ENCODE data around the gene FANCL.
"Not testable (repeated sequence)": the region's sequence is repeated elsewhere in the genome, so short reads cannot be mapped to it uniquely, and the experiment has no call there.

FANCL gene

GRCh38 chr2:58261209-58261608 is 20.1 kb upstream of the FANCL start:
- TF ChIP-seq, protein P1, sequence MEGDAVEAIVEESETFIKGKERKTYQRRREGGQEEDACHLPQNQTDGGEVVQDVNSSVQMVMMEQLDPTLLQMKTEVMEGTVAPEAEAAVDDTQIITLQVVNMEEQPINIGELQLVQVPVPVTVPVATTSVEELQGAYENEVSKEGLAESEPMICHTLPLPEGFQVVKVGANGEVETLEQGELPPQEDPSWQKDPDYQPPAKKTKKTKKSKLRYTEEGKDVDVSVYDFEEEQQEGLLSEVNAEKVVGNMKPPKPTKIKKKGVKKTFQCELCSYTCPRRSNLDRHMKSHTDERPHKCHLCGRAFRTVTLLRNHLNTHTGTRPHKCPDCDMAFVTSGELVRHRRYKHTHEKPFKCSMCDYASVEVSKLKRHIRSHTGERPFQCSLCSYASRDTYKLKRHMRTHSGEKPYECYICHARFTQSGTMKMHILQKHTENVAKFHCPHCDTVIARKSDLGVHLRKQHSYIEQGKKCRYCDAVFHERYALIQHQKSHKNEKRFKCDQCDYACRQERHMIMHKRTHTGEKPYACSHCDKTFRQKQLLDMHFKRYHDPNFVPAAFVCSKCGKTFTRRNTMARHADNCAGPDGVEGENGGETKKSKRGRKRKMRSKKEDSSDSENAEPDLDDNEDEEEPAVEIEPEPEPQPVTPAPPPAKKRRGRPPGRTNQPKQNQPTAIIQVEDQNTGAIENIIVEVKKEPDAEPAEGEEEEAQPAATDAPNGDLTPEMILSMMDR (IDR thresholded peaks at IDR 0.05; ENCODE audit: low read depth, low read length) = no peak
- DNase-seq (ENCODE audit: low read depth in 2 of 2) = no peak
- H3K4me3 ChIP-seq (replicated peaks in 1 of 2; ENCODE audit: low read depth in 2 of 2, low read length in 2 of 2) = no peak overlapping the region

- DNase-seq (ENCODE audit: low read depth in 2 of 2); H3K4me3 ChIP-seq (replicated peaks in 1 of 2; ENCODE audit: low read depth in 2 of 2, low read length in 2 of 2): not testable (repeated sequence)
Observed at GRCh38 chr2:58258456-58258855, 17.3 kb upstream of the FANCL start.

GRCh38 chr2:58251331-58252201 is 10.4 kb upstream of the FANCL start:
- DNase-seq (ENCODE audit: low read depth in 2 of 2) = not testable (repeated sequence)

DNA sequence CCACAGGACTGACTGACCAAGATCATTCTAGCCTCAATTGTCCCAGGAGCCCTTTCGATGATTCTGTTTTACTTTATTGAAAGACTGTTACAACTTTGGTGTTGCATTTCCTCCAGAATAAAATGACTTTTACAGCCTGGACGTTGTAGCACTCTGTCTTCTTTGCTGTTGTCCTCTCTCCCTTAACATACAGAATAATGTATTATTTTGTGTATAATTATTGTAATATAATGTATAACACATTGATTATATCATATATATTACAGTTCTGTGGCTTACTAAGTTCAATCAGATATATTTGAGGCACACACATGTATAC is 380 bp upstream of the FANCL start:
- peak overlapping the region; percentile 78 to 95 for H3K4me3 ChIP-seq (replicated peaks in 1 of 2; ENCODE audit: low read depth in 2 of 2, low read length in 2 of 2)
- TF ChIP-seq, protein P1 (IDR thresholded peaks at IDR 0.05; ENCODE audit: low read depth, low read length) = no peak
- no peak for DNase-seq (ENCODE audit: low read depth in 2 of 2)

More at GRCh38 chr2:58251331-58252201, 10.4 kb upstream of the FANCL start:
- H3K4me3 ChIP-seq (replicated peaks in 1 of 2; ENCODE audit: low read depth in 2 of 2, low read length in 2 of 2) = not testable (repeated sequence)

- H3K4me3 ChIP-seq (replicated peaks in 1 of 2; ENCODE audit: low read depth in 2 of 2, low read length in 2 of 2) = no peak overlapping the region
- TF ChIP-seq, protein P1 (IDR thresholded peaks at IDR 0.05; ENCODE audit: low read depth, low read length) = no peak
- DNase-seq (ENCODE audit: low read depth in 2 of 2) = no peak
Observed at GRCh38 chr2:58239243-58239925, 1.7 kb downstream of the FANCL start.

- TF ChIP-seq, protein P1 (IDR thresholded peaks at IDR 0.05; ENCODE audit: low read depth, low read length) = no peak
- H3K4me3 ChIP-seq (replicated peaks in 1 of 2; ENCODE audit: low read depth in 2 of 2, low read length in 2 of 2) = no peak overlapping the region
- no peak for DNase-seq (ENCODE audit: low read depth in 2 of 2)
Observed at GRCh38 chr2:58237741-58238140, 3.4 kb downstream of the FANCL start.

- no peak overlapping the region for H3K4me3 ChIP-seq (replicated peaks in 1 of 2; ENCODE audit: low read depth in 2 of 2, low read length in 2 of 2)
- TF ChIP-seq, protein P1 (IDR thresholded peaks at IDR 0.05; ENCODE audit: low read depth, low read length) = no peak
- no peak for DNase-seq (ENCODE audit: low read depth in 2 of 2)
Observed at GRCh38 chr2:58235984-58236383, 5.1 kb downstream of the FANCL start.
